K562 (cell line): Measurements from ENCODE around the gene RABL6. TPM values are rescaled to one million over a fixed set of nuclear protein-coding genes. Genes with fewer than 3 reads are reported as not detected.

Experiments used
- HLTF ChIP-seq: fragments of 450-650 bp; IDR thresholded peaks from 2 replicates; pipeline ENCODE4 v1.6.1; 2016
- ZC3H4 ChIP-seq: sonication (generic); formaldehyde crosslinking; IDR thresholded peaks from 2 replicates; pipeline ENCODE4 v1.9.0; 2021; ENCODE audit warnings: missing genetic modification reagents, borderline replicate concordance
- ZNF134 ChIP-seq: fragments of 250-450 bp; sonication (Bioruptor Pico); conservative IDR thresholded peaks from 2 replicates; pipeline ENCODE4 v1.4.0; 2020
- ZNF324 ChIP-seq: fragments of 250-450 bp; sonication (Bioruptor Pico); IDR thresholded peaks from 2 replicates; pipeline ENCODE4 v1.4.0; 2020; ENCODE audit warnings: mild to moderate bottlenecking
- ZNF79 ChIP-seq: fragments of 250-450 bp; sonication (Bioruptor Pico); IDR thresholded peaks from 2 replicates; pipeline ENCODE4 v1.4.0; 2020; ENCODE audit warnings: low read depth, mild to moderate bottlenecking, moderate library complexity
- polyA plus RNA-seq, 8 experiments: library from polyadenylated mRNA; depleted of rRNA in 4 of 8; stranded (reverse) in 5 of 8; unstranded in 3 of 8; fragments of >200 nt; fragmentation: Nextera tagmentation in 2 of 8; fragmentation: Illumina TruSeq in 1 of 8; extraction: Ambion mirVana in 2 of 8; extraction: Trizol in 1 of 8; gene quantifications; 2 replicates each; pipeline versions ENCODE4 v1.2.1 to v1.2.3, GENCODE V29; 2011 to 2014; ENCODE audit warnings: inconsistent platforms in 1 of 8, missing spikeins in 1 of 8
- total RNA-seq, 7 experiments: library from RNA; depleted of rRNA in 6 of 7; stranded (reverse); fragments of >200 nt in 6 of 7; fragmentation: Illumina TruSeq in 2 of 7; extraction: Trizol in 2 of 7; gene quantifications; 2 replicates each; pipeline versions ENCODE4 v1.2.1 to v1.2.3, GENCODE V29; 2011 to 2021; ENCODE audit warnings: low replicate concordance in 1 of 7
- TF ChIP-seq, protein P1 (sequence below), 2 experiments: fragments of 450-650 bp in 1 of 2; IDR thresholded peaks; 2 replicates each; pipeline ENCODE4 v1.6.1; 2011 to 2017; ENCODE audit warnings: low read depth in 2 of 2, antibody characterized with exemption in 1 of 2, borderline replicate concordance in 1 of 2, low read length in 1 of 2, mild to moderate bottlenecking in 1 of 2, mixed read lengths in 1 of 2; ENCODE audit not compliant: control insufficient read depth in 1 of 2
- TF ChIP-seq, protein P2 (sequence below): sonication (generic); formaldehyde crosslinking; IDR thresholded peaks from 2 replicates; pipeline ENCODE4 v1.8.1; 2023; ENCODE audit warnings: mild to moderate bottlenecking, missing genetic modification reagents
- TF ChIP-seq, protein P3 (sequence below): fragments of 450-650 bp; IDR thresholded peaks from 2 replicates; pipeline ENCODE4 v1.6.1; 2016; ENCODE audit warnings: antibody characterized with exemption

The RABL6 gene
- total and polyA plus RNA-seq, 9 of the 15 experiments (the other 6 are each of a cell fraction or from before 2014, with no cell fraction given) = 5.6 to 181 (median 84.5) TPM

DNA sequence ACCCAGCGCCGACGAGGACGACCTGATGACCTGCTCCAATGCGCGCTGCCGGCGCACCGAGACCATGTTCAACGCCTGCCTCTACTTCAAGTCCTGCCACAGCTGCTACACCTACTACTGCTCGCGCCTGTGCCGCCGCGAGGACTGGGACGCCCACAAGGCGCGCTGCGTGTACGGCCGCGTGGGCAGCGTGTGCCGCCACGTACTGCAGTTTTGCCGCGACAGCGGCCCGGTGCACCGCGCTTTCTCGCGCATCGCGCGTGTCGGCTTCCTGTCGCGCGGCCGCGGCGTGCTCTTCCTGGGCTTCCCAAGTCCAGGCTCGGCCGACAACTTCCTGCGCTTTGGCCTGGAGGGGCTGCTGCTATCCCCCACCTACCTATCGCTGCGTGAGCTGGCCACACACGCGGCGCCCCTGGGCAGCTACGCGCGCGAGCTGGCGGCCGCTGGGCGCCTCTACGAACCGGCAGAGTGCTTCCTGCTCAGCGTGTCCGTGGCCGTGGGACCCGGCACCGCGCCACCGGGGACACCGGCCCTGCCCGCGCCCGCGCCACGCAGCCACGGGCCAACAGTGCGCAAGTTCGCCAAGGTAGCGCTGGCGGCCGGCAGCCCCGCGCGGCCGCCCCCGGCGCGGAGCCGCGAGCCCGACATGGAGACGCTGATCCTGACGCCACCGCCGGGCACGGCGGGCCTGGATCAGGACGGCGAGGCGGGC, 38.8 kb downstream of the RABL6 start (continued):
- TF ChIP-seq, protein P1, sequence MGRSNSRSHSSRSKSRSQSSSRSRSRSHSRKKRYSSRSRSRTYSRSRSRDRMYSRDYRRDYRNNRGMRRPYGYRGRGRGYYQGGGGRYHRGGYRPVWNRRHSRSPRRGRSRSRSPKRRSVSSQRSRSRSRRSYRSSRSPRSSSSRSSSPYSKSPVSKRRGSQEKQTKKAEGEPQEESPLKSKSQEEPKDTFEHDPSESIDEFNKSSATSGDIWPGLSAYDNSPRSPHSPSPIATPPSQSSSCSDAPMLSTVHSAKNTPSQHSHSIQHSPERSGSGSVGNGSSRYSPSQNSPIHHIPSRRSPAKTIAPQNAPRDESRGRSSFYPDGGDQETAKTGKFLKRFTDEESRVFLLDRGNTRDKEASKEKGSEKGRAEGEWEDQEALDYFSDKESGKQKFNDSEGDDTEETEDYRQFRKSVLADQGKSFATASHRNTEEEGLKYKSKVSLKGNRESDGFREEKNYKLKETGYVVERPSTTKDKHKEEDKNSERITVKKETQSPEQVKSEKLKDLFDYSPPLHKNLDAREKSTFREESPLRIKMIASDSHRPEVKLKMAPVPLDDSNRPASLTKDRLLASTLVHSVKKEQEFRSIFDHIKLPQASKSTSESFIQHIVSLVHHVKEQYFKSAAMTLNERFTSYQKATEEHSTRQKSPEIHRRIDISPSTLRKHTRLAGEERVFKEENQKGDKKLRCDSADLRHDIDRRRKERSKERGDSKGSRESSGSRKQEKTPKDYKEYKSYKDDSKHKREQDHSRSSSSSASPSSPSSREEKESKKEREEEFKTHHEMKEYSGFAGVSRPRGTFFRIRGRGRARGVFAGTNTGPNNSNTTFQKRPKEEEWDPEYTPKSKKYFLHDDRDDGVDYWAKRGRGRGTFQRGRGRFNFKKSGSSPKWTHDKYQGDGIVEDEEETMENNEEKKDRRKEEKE (IDR thresholded peaks at IDR 0.05; ENCODE audit: borderline replicate concordance in 1 of 2, control insufficient read depth in 1 of 2, low read depth in 2 of 2, low read length in 1 of 2) = no peak
- no peak for TF ChIP-seq ZNF79 (CRISPR knock-in tag)
- TF ChIP-seq, protein P2, sequence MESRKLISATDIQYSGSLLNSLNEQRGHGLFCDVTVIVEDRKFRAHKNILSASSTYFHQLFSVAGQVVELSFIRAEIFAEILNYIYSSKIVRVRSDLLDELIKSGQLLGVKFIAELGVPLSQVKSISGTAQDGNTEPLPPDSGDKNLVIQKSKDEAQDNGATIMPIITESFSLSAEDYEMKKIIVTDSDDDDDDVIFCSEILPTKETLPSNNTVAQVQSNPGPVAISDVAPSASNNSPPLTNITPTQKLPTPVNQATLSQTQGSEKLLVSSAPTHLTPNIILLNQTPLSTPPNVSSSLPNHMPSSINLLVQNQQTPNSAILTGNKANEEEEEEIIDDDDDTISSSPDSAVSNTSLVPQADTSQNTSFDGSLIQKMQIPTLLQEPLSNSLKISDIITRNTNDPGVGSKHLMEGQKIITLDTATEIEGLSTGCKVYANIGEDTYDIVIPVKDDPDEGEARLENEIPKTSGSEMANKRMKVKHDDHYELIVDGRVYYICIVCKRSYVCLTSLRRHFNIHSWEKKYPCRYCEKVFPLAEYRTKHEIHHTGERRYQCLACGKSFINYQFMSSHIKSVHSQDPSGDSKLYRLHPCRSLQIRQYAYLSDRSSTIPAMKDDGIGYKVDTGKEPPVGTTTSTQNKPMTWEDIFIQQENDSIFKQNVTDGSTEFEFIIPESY (CRISPR knock-in tag) = peak; percentile 93
- TF ChIP-seq ZC3H4 (CRISPR knock-in tag) = no peak
- TF ChIP-seq ZNF324 (CRISPR knock-in tag) = no peak
- no peak for TF ChIP-seq HLTF
- TF ChIP-seq ZNF134 (CRISPR knock-in tag) = no peak
- TF ChIP-seq, protein P3, sequence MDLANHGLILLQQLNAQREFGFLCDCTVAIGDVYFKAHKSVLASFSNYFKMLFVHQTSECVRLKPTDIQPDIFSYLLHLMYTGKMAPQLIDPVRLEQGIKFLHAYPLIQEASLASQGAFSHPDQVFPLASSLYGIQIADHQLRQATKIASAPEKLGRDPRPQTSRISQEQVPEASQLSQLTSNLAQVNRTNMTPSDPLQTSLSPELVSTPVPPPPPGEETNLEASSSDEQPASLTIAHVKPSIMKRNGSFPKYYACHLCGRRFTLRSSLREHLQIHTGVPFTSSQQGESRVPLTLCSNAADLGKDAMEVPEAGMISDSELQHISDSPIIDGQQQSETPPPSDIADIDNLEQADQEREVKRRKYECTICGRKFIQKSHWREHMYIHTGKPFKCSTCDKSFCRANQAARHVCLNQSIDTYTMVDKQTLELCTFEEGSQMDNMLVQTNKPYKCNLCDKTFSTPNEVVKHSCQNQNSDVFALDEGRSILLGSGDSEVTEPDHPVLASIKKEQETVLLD = no peak
- TF ChIP-seq, all 486 proteins: peak for 4
